ENCODE measurements around the gene LAD1.

LAD1 gene

GRCh38 chr1:201399018-201399351 is at the start of gene LAD1:
LAD1 (minus strand) TSS chr1:201399324; CDS start chr1:201399306, 18 bp downstream.
- no peak for DNase-seq

- peak in 46 of 51 donors; percentile 30 to 93 (median 74) for DNase-seq
Measured at GRCh38 chr1:201447903-201448871, 49.1 kb upstream of the LAD1 start.

GRCh38 chr1:201445310-201445709 is 46.2 kb upstream of the LAD1 start:
- DNase-seq = peak in 1 of 51 donors; percentile 5

GRCh38 chr1:201444792-201445191 is 45.7 kb upstream of the LAD1 start:
- no peak for DNase-seq

- DNase-seq = no peak
Measured at GRCh38 chr1:201443747-201444146, 44.6 kb upstream of the LAD1 start.

GRCh38 chr1:201436969-201437368 is 37.8 kb upstream of the LAD1 start:
- no peak for DNase-seq

GRCh38 chr1:201436393-201436792 is 37.3 kb upstream of the LAD1 start:
- DNase-seq = no peak

GRCh38 chr1:201434266-201434665 is 35.1 kb upstream of the LAD1 start:
- DNase-seq = no peak

GRCh38 chr1:201433609-201434008 is 34.5 kb upstream of the LAD1 start:
- DNase-seq = no peak

GRCh38 chr1:201430776-201431175 is 31.7 kb upstream of the LAD1 start:
- DNase-seq = no peak

GRCh38 chr1:201429736-201430501 is 30.8 kb upstream of the LAD1 start:
- DNase-seq = no peak

GRCh38 chr1:201427963-201428362 is 28.8 kb upstream of the LAD1 start:
- no peak for DNase-seq

GRCh38 chr1:201426479-201427310 is 27.6 kb upstream of the LAD1 start:
- no peak for DNase-seq

GRCh38 chr1:201424146-201424545 is 25.0 kb upstream of the LAD1 start:
- DNase-seq = no peak

- DNase-seq = no peak
Measured at GRCh38 chr1:201423655-201424054, 24.5 kb upstream of the LAD1 start.

GRCh38 chr1:201422436-201423030 is 23.4 kb upstream of the LAD1 start:
- no peak for DNase-seq

GRCh38 chr1:201422026-201422425 is 22.9 kb upstream of the LAD1 start:
- DNase-seq = no peak

- DNase-seq = no peak
Measured at GRCh38 chr1:201421041-201421440, 21.9 kb upstream of the LAD1 start.

- DNase-seq = no peak
Measured at GRCh38 chr1:201420608-201421002, 21.5 kb upstream of the LAD1 start.

- no peak for DNase-seq
Measured at GRCh38 chr1:201419746-201420607, 20.9 kb upstream of the LAD1 start.
